SK-N-MC (cell line): Measurements from ENCODE around the gene ATP2A2.

Experiments used
- EZH2 ChIP-seq: fragments of 200-600 bp; sonication (generic); IDR thresholded peaks from one replicate; pipeline ENCODE4 v1.6.1; 2017; ENCODE audit warnings: antibody characterized with exemption
- FOXP2 ChIP-seq: optimal IDR thresholded peaks from 2 replicates; pipeline ENCODE3; 2011; ENCODE audit warnings: mild to moderate bottlenecking, moderate library complexity; ENCODE audit not compliant: insufficient read depth; ENCODE audit errors: extremely low read length, control extremely low read depth
- POLR2AphosphoS5 ChIP-seq: IDR thresholded peaks from 2 replicates; pipeline ENCODE4 v1.6.1; 2012; ENCODE audit warnings: mild to moderate bottlenecking, low read depth, low read length, borderline replicate concordance

GRCh38 chr12:110244372-110244771 lies 36.7 kb upstream of the ATP2A2 start:
- TF ChIP-seq EZH2 (no peak), POLR2AphosphoS5 (no peak), FOXP2 (no peak)
